OCI-LY7 (cell line): Measurements from ENCODE around the gene MYBPHL. TPM values are rescaled to one million over a fixed set of nuclear protein-coding genes. Genes with fewer than 3 reads are reported as not detected.
A peak's percentile ranks its signal among the peaks of the same experiment; 100 is the strongest.
"Not testable (repeated sequence)": the region's sequence is repeated elsewhere in the genome, so short reads cannot be mapped to it uniquely, and the experiment has no call there.

Experiments
- BruUV-seq: library from RNA; stranded (reverse); fragments of 400-500 nt; replicated peaks from 2 replicates; lab custom pipeline; 2021; lab: Mats Ljungman, UMichigan
- CTCF ChIA-PET: fragments of 300-600 bp; sonication (Branson Sonifier 250); formaldehyde crosslinking; loops from one replicate; lab custom pipeline; 2022; ENCODE audit warnings: antibody characterized with exemption; ENCODE audit not compliant: unreplicated experiment; lab: Charles Lee
- POLR2A ChIA-PET: fragments of 300-600 bp; sonication (Branson Sonifier 250); formaldehyde crosslinking; loops from one replicate; lab custom pipeline; 2022; ENCODE audit warnings: antibody characterized with exemption; lab: Charles Lee
- DNase-seq: peaks from one replicate; pipeline ENCODE4 v3.0.0-alpha.2; 2015; ENCODE audit warnings: low spot score
- H2AFZ ChIP-seq: fragments of 200-600 bp; sonication (generic), shearing (Covaris generic); 2 replicates; pipeline ENCODE4 v1.6.1; 2014; ENCODE audit warnings: mild to moderate bottlenecking, antibody characterized with exemption, low read length, moderate library complexity
- H3K27ac ChIP-seq: fragments of 200-600 bp; sonication (generic); 2 replicates; pipeline ENCODE4 v1.5.1; 2014; ENCODE audit warnings: mixed run types, low read depth, mild to moderate bottlenecking, moderate library complexity, low read length, inconsistent platforms; ENCODE audit not compliant: poor library complexity, severe bottlenecking
- H3K36me3 ChIP-seq: fragments of 200-600 bp; sonication (generic); 2 replicates; pipeline ENCODE4 v1.6.1; 2014; ENCODE audit warnings: mild to moderate bottlenecking, antibody characterized with exemption, low read length, moderate library complexity, mixed read lengths; ENCODE audit not compliant: insufficient read depth
- H3K4me1 ChIP-seq: fragments of 200-600 bp; sonication (generic); 2 replicates; pipeline ENCODE4 v1.5.1; 2014; ENCODE audit warnings: mild to moderate bottlenecking, low read length; ENCODE audit not compliant: insufficient read depth, poor library complexity, severe bottlenecking
- H3K4me2 ChIP-seq: fragments of 200-600 bp; sonication (generic); 2 replicates; pipeline ENCODE4 v1.6.1; 2014; ENCODE audit warnings: mild to moderate bottlenecking, low read length
- H3K4me3 ChIP-seq: fragments of 200-600 bp; sonication (generic); 2 replicates; pipeline ENCODE4 v1.5.1; 2014; ENCODE audit warnings: mild to moderate bottlenecking, low read depth, low read length; ENCODE audit not compliant: poor library complexity, severe bottlenecking
- H3K79me2 ChIP-seq: fragments of 200-600 bp; sonication (generic); 2 replicates; pipeline ENCODE4 v1.6.1; 2016; ENCODE audit warnings: low read depth, mild to moderate bottlenecking, low read length, moderate library complexity, mixed read lengths; ENCODE audit not compliant: insufficient read depth
- H3K9me2 ChIP-seq: fragments of 200-600 bp; sonication (generic); 2 replicates; pipeline ENCODE4 v1.6.1; 2016; ENCODE audit warnings: mild to moderate bottlenecking, low read length, mixed read lengths; ENCODE audit not compliant: insufficient read depth
- H3K9me3 ChIP-seq: fragments of 200-600 bp; sonication (generic); 2 replicates; pipeline ENCODE4 v1.6.1; 2014; ENCODE audit warnings: mild to moderate bottlenecking, mixed run types, low read length, mixed read lengths
- H4K20me1 ChIP-seq: fragments of 200-600 bp; sonication (generic); 2 replicates; pipeline ENCODE4 v1.6.1; 2014; ENCODE audit warnings: mild to moderate bottlenecking, antibody characterized with exemption, low read length, moderate library complexity, mixed read lengths; ENCODE audit not compliant: insufficient read depth
- CTCF ChIP-seq: fragments of 200-600 bp; sonication (generic); conservative IDR thresholded peaks from 2 replicates; pipeline ENCODE4 v1.5.1; 2014; ENCODE audit warnings: mild to moderate bottlenecking, antibody characterized with exemption, low read length, moderate library complexity, mixed read lengths
- EZH2phosphoT487 ChIP-seq: fragments of 200-600 bp; sonication (generic); IDR thresholded peaks from 2 replicates; pipeline ENCODE4 v1.6.1; 2018; ENCODE audit warnings: low read depth, borderline replicate concordance, mild to moderate bottlenecking, mixed run types, antibody characterized with exemption, low read length, moderate library complexity, mixed read lengths
- intact Hi-C: fragments of 100-400 bp; cut with micrococcal nuclease; formaldehyde crosslinking; loops from one replicate; pipeline ENCODE4 v1.10.0; 2022; ENCODE audit not compliant: unreplicated experiment
- total RNA-seq, 2 experiments: library from RNA; depleted of rRNA in 1 of 2; stranded (reverse); fragments of >200 nt in 1 of 2; shearing (Covaris generic) in 1 of 2; gene quantifications; 2 replicates each; pipeline ENCODE4 v1.2.3, GENCODE V29; 2014 to 2022

MYBPHL gene
- total RNA-seq, 2 experiments from 2014 or later = 0.16 TPM; not detected in 1

DNA sequence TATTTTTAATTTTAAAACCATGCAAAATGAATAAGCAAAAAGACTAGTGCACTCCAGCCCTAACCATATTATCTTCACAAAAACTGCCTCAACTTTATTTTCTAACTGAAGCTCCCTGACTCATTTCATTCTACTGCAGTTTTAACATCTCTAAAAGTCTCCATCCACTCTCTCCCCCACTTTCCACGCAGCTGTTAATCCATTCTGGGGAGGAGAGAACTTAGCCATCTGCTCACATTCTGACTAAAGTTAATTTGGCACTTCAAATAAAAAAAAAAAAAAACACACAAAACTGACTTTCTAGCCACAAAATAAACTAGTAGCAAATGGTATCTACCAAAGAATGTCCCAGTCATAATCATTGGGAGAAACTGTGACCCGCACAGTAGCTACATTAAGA is 5.4 kb upstream of the MYBPHL start:
- TF ChIP-seq EZH2phosphoT487 = no peak
- no peak for TF ChIP-seq CTCF
- ChIA-PET CTCF (no interaction called here), POLR2A (interaction anchor here (0.7 to 0.9 kb wide), 2 partner anchors 14 to 79 kb away, joined by 5 to 6 read pairs; no protein-coding TSS in a partner anchor)
- no peak overlapping the region for H3K4me2 ChIP-seq
- no peak overlapping the region for H3K4me3 ChIP-seq
- H3K9me3 ChIP-seq = no peaks in the 10 kb centered on the region
- no peaks in the 10 kb centered on the region for H3K9me2 ChIP-seq
- H4K20me1 ChIP-seq = no peaks in the 10 kb centered on the region
- peaks cover 37% of the 10 kb centered on the region for H3K36me3 ChIP-seq
- intact Hi-C loops = no loop called here
- no peak overlapping the region for H2AFZ ChIP-seq
- no peak overlapping the region for H3K27ac ChIP-seq
- no peaks in the 10 kb centered on the region for H3K79me2 ChIP-seq
- DNase-seq = no peak
- H3K4me1 ChIP-seq = peaks cover 21% of the 10 kb centered on the region
- TSS peak; percentile 34 for BruUV-seq

DNA sequence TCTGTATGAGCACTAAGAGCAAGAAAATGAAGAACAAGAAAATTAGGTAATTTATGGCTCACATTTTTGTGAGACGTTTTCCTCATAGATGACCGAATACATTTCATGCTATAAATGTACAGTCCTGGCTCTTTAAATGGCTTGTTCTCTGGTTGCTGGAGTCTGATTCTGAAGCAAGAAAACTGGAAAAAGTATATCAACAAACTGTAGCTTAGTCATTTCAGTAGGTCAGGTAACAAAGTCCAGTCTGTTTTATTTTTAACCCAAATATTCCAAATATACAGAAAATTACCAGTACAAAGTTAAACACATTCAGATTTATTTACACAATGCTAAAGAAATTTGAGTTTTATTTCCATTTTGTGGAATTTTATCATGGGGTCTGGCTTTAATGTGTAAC is 2.5 kb upstream of the MYBPHL start:
- Histone ChIP-seq H3K27ac (no peak overlapping the region), H2AFZ (no peak overlapping the region), H3K4me3 (no peak overlapping the region), H3K9me2 (no peaks in the 10 kb centered on the region), H4K20me1 (no peaks in the 10 kb centered on the region), H3K36me3 (peaks cover 16% of the 10 kb centered on the region; the same call in 1 of the 2 replicates), H3K79me2 (no peaks in the 10 kb centered on the region), H3K4me2 (no peak overlapping the region), H3K4me1 (peaks cover 42% of the 10 kb centered on the region), H3K9me3 (no peaks in the 10 kb centered on the region)
- no TSS peak for BruUV-seq
- POLR2A ChIA-PET = interaction anchor here (0.8 kb wide), 1 partner anchor 15 kb away, joined by 4 read pairs; no protein-coding TSS in a partner anchor
- no peak for DNase-seq
- no peak for TF ChIP-seq EZH2phosphoT487
- TF ChIP-seq CTCF = no peak
- intact Hi-C loops = no loop called here
- CTCF ChIA-PET = no interaction called here

DNA sequence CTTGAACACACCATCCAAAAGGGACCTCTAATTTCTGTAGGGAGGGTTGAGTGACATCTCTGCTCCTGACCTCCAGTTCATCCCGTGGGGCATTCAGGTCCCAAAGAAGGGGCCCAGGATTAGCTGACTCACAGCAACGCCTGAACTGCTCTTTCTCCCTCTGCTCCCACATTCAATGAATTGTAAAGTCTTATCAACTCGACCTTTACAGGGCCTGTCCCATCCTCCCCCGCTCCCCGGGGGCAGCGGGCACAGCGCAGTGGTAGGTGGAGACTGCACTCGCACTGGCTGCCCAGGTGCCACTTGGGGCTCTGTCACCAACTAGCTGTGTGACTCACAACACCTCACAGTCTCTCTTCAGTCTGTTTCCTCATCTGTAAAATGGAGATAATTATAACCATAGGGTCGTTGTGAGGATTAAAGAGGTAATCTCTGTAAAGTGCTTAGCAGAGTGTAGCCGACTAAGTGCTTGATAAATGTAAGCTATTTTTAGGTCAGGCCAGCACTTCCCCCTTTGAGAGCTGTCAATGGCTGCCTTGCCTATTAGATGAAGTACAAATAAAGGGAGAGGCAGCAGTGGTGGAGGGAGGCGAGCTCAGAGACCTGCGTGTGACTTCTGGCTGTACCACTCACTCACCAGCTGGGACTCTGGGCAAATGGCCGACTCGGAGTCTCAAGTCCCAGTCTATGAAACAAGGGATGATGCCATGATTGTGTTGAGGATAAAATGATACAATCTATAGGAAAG is 637 bp upstream of the MYBPHL start:
- Histone ChIP-seq H3K4me1 (peaks cover 42% of the 10 kb centered on the region), H3K27ac (peak overlapping the region; percentile 71), H3K4me3 (peak overlapping the region; percentile 20), H3K9me2 (no peaks in the 10 kb centered on the region), H3K79me2 (no peaks in the 10 kb centered on the region), H3K9me3 (no peaks in the 10 kb centered on the region), H3K4me2 (peak overlapping the region; percentile 58), H4K20me1 (no peaks in the 10 kb centered on the region), H3K36me3 (peaks cover 6% of the 10 kb centered on the region; the same call in 1 of the 2 replicates), H2AFZ (peak overlapping the region; percentile 40; the same call in 1 of the 2 replicates)
- intact Hi-C loops = no loop called here
- POLR2A ChIA-PET = interaction anchor here (0.6 to 1.1 kb wide), 13 partner anchors 10 to 277 kb away, joined by 3 to 5 read pairs (median 3); partner anchors contain the start of gene SORT1
- BruUV-seq = no TSS peak
- peak; percentile 71 for DNase-seq
- CTCF ChIA-PET = interaction anchor here (0.5 to 0.8 kb wide), 2 partner anchors 10 to 30 kb away, joined by 3 read pairs; no protein-coding TSS in a partner anchor
- peak; percentile 50; the same call in 1 of the 2 replicates for TF ChIP-seq CTCF
- no peak for TF ChIP-seq EZH2phosphoT487

- DNase-seq, H3K9me3 ChIP-seq, H2AFZ ChIP-seq, H3K36me3 ChIP-seq, BruUV-seq, H3K79me2 ChIP-seq, H3K27ac ChIP-seq, H3K4me2 ChIP-seq, CTCF ChIA-PET, H3K4me3 ChIP-seq, H3K9me2 ChIP-seq, intact Hi-C loops, H4K20me1 ChIP-seq: not testable (repeated sequence)
- H3K4me1 ChIP-seq = peaks cover 42% of the 10 kb centered on the region
- POLR2A ChIA-PET = interaction anchor here (1.0 kb wide), 1 partner anchor 23 kb away, joined by 4 read pairs; the partner anchor contains the start of gene PSRC1
These were observed 820 bp downstream of the MYBPHL start for GRCh38 chr1:109305991-109306390.
